Caki2 (cell line): ENCODE results near the gene ITIH4. TPM values are rescaled to one million over a fixed set of nuclear protein-coding genes. Genes with fewer than 3 reads are reported as not detected.

ENCODE experiments used
- DNase-seq: peaks from one replicate; pipeline ENCODE4 v3.0.0-alpha.2; 2015; ENCODE audit warnings: low read depth
- in situ Hi-C: cut with HindIII; loops from 2 replicates; pipeline ENCODE4 v1.10.0; 2016; ENCODE audit warnings: low sequenced_read_pairs, low pct_unique_long_range_greater_than_20kb, mixed read lengths
- total RNA-seq: library from RNA; depleted of rRNA; stranded (reverse); fragments of >200 nt; shearing (Covaris generic); gene quantifications from 2 replicates; pipeline ENCODE4 v1.2.3, GENCODE V29; 2014; ENCODE audit warnings: low replicate concordance

Gene ITIH4
- total RNA-seq, 1 experiment from 2014 or later, result not detected

DNA sequence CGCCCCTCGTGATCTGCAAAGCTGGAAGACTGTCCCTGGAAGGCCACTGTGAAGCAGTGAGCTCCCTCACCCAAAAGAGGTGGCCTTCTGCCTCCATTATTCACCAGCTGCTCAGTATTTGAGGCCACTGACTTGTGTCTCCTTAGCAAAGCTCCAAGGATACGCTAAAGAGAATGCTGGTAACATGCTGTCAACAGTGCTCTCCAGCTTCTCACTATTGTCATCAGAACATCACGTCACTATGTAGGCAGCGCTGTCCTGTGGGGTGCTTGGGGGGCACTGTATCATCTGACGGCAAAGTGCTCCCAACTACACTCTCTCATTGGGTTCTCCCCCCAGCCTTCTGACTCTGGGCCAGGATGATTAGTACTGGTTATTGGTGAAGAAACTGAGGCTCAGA is 14.3 kb downstream of the ITIH4 start:
- in situ Hi-C loops, result no loop called here
- DNase-seq, result no peak

DNA sequence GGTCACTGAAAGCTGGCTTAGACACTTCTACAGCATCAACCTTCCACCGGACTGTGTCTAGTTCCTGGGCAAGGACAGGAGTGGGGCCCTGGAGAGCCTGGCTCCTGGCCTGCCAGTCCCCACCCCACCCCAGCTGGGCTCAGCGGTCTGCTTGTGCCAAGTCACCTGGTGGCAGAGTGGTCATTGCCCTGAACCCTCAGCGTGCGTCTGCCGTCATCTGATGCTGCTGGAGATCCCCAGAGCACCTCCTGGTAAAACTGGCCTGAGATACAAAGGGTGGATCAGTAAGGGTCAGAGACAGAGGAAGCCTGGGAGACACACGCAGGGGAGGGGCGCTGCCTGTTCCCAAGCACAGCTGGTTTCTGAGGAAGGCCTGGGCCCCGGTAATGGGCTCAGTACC is 16.7 kb downstream of the ITIH4 start:
- no peak for DNase-seq
- in situ Hi-C loops, result no loop called here

- in situ Hi-C loops, result no loop called here
- no peak for DNase-seq
These were observed 18.9 kb downstream of the ITIH4 start for GRCh38 chr3:52811452-52812011.

GRCh38 chr3:52810923-52811322 is 19.5 kb downstream of the ITIH4 start:
- DNase-seq, result no peak
- in situ Hi-C loops, result no loop called here

GRCh38 chr3:52809662-52810377 is 20.7 kb downstream of the ITIH4 start:
- DNase-seq, result no peak
- in situ Hi-C loops, result no loop called here

GRCh38 chr3:52809149-52809548 is 21.3 kb downstream of the ITIH4 start:
- in situ Hi-C loops, result no loop called here
- DNase-seq, result no peak

- in situ Hi-C loops, result no loop called here
- no peak for DNase-seq
These were observed 25.0 kb downstream of the ITIH4 start for GRCh38 chr3:52805270-52806039.

DNA sequence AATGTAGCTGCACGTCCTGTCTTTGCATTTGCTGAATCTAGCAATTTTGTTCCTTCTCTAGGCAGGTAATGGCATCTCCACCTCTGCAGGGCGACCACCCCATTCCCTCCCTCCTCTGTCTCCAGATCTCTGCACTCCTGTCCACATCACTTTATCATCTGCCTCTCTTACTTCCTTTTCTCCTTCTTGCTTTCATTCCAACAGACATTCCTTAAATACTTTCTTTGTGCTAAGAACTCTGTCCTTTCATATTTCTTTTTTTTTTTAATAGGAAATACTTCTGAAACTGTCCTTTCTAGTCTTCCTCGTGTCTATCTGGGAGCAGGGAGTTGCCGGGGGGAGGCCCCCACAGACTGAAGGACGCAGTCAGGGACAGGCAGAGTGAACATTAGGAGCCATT is 28.6 kb downstream of the ITIH4 start:
- no peak for DNase-seq
- in situ Hi-C loops, result no loop called here

DNA sequence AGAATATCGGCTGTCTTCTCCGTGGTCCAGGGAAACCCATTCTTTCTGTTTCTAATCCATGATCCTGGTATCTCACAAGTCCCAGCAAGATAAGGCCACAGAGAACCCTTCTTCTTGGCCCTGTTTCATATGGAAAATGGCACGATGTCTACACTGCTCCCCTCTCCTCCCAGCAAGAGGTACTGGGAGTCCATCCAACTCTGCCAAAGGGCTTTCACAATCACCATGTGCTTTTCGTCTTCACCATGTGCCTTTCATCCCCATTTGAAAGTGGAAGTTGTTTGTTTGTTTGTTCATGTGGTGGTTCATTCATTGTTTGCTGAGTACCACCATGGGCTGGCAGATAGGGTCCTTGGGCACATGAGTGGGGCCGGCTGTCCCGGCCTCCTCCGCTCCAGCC is 30.4 kb downstream of the ITIH4 start:
- in situ Hi-C loops, result no loop called here
- DNase-seq, result no peak

GRCh38 chr3:52798978-52799476 is 31.4 kb downstream of the ITIH4 start:
- no peak for DNase-seq
- in situ Hi-C loops, result no loop called here

DNA sequence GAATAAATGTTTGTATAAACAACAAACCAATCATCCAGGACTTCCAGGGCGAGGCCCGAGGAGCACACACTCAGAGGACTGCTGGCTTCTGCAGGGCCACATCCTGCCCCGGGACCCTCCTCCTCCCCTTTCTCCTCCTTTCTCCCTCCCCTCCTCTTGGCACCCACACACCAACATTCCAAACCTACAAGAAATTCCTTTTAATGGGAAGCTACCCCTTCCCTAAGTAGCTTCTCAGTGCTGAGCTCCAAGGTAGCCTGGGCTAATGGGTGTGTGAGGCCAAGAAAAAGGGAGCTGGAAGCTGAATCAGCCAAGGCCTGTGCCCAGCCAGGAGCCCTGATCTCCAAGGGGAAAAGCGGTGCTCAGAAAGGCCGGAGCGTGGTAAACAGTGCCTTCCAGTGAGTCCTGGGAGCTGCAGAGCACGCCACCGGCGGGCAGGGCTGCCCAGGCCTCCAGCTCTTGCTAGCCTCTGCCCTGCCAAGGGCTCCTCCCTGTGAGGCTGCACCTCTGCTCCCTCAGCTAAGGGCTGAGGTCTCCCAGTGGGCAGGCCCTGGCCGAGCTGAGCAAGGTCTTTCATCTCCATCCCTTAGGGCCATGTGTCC is 32.0 kb downstream of the ITIH4 start:
- no peak for DNase-seq
- in situ Hi-C loops, result no loop called here

DNA sequence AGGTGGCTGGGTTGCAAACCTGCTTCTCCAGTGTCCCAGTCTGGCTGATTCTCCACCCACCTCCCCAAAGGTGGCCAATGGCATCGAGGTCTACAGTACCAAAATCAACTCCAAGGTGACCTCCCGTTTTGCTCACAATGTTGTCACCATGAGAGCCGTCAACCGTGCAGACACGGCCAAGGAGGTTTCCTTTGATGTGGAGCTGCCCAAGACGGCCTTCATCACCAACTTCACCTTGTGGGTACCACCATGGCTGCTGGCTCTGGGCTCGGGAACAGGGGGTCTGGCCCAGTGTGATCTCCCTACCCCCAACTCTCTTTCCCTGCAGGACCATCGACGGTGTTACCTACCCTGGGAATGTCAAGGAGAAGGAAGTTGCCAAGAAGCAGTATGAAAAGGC is 34.1 kb downstream of the ITIH4 start:
- in situ Hi-C loops, result no loop called here

GRCh38 chr3:52795298-52795900 is 35.1 kb downstream of the ITIH4 start:
- no peak for DNase-seq
- in situ Hi-C loops, result no loop called here

More for the DNA sequence above, 34.1 kb downstream of the ITIH4 start:
- DNase-seq, result no peak

GRCh38 chr3:52794612-52795099 is 35.8 kb downstream of the ITIH4 start, which contains the start of gene ITIH3:
Gene ITIH3, plus strand, starts transcription at chr3:52794796. Its CDS starts 8 bp downstream, at chr3:52794804.
- DNase-seq, result no peak
- in situ Hi-C loops, result no loop called here

GRCh38 chr3:52793702-52794611 is 36.5 kb downstream of the ITIH4 start:
- in situ Hi-C loops, result no loop called here
- DNase-seq, result no peak

DNA sequence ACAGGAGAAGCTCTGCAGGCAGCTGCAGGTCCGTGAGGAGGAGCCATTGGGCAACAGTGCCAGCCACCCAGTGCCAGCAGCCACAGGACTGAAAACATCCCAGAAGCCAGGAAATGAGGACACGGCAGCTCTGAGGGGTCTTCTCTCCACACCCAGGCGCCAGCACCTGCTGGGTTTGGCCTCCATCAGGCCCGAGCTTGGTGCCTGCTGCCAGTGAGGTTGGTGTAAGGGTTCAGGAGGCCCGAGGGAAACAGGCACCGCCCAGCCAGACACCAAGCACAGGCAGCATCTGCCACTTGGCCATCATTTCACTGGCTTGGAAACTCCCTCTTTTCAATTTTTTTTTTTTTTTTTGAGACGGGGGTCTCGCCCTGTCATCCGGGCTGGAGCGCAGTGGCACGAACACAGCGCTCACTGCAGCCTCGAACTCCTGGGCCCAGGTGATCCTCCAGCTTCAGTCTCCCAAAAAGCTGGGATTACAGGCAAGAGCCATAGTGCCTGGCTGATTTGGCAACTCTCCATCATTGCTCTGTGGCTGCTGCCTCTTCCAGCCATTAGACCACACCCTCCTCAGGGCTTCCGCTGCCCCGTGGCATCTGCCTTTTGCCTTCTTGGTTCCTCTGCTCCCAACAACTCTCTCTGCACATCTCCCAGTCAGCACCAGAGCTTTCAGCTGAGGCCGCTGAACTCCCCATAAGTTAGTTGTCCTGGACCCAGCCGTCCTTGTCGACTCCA is 37.3 kb downstream of the ITIH4 start:
- in situ Hi-C loops, result no loop called here
- DNase-seq, result no peak

GRCh38 chr3:52792413-52792812 is 38.1 kb downstream of the ITIH4 start:
- in situ Hi-C loops, result no loop called here
- DNase-seq, result no peak
